Mesenchymal stem cell (in vitro differentiated cells and primary cell): ENCODE data around the gene FILIP1L.

ENCODE experiments used
- DNase-seq: peaks from one replicate; pipeline ENCODE4 v3.0.0-alpha.2; 2013
- H2AFZ ChIP-seq: one replicate; pipeline ENCODE4 v1.6.1; 2013; ENCODE audit warnings: low read depth, mild to moderate bottlenecking, control low read depth, inconsistent platforms, low read length, moderate library complexity
- H2AK5ac ChIP-seq: 2 replicates; pipeline ENCODE4 v1.6.1; 2013; ENCODE audit warnings: low read length, moderate library complexity, mild to moderate bottlenecking, inconsistent platforms; ENCODE audit not compliant: severe bottlenecking
- H2BK120ac ChIP-seq: one replicate; pipeline ENCODE4 v1.6.1; 2013; ENCODE audit warnings: low read depth, mild to moderate bottlenecking, inconsistent platforms, low read length, moderate library complexity
- H2BK12ac ChIP-seq, 2 experiments: one replicate each; pipeline ENCODE4 v1.6.1; 2013; ENCODE audit warnings: inconsistent platforms in 2 of 2, low read length in 2 of 2, mild to moderate bottlenecking in 2 of 2, moderate library complexity in 2 of 2, control low read depth in 1 of 2
- H2BK15ac ChIP-seq: one replicate; pipeline ENCODE4 v1.6.1; 2013; ENCODE audit warnings: mild to moderate bottlenecking, low read depth, inconsistent platforms; ENCODE audit not compliant: poor library complexity, severe bottlenecking
- H2BK5ac ChIP-seq: 2 replicates; pipeline ENCODE4 v1.6.1; 2013; ENCODE audit warnings: low read depth, mild to moderate bottlenecking, low read length, control low read depth, inconsistent platforms; ENCODE audit not compliant: poor library complexity, severe bottlenecking
- H3K14ac ChIP-seq, 2 experiments: one replicate each; pipeline ENCODE4 v1.6.1; 2013; ENCODE audit warnings: inconsistent platforms in 2 of 2, low read length in 2 of 2, control low read depth in 1 of 2, mild to moderate bottlenecking in 1 of 2, moderate library complexity in 1 of 2
- H3K18ac ChIP-seq, 2 experiments: one replicate each; pipeline ENCODE4 v1.6.1; 2013; ENCODE audit warnings: inconsistent platforms in 2 of 2, low read length in 2 of 2, control low read depth in 1 of 2, low read depth in 1 of 2, mild to moderate bottlenecking in 1 of 2
- H3K23ac ChIP-seq, 2 experiments: one replicate each; pipeline ENCODE4 v1.6.1; 2013; ENCODE audit warnings: inconsistent platforms in 2 of 2, low read length in 2 of 2, mild to moderate bottlenecking in 2 of 2, moderate library complexity in 2 of 2, control low read depth in 1 of 2
- H3K27ac ChIP-seq: 2 replicates; pipeline ENCODE4 v1.5.1; 2013; ENCODE audit warnings: mild to moderate bottlenecking, moderate library complexity, low read length, control low read depth, inconsistent platforms; ENCODE audit not compliant: poor library complexity, severe bottlenecking
- H3K27me3 ChIP-seq, 2 experiments: 2 replicates each; pipeline versions ENCODE4 v1.6.1 to v1.7.0; 2013; ENCODE audit warnings: low read length in 2 of 2, mild to moderate bottlenecking in 2 of 2, moderate library complexity in 2 of 2, control low read depth in 1 of 2, inconsistent platforms in 1 of 2; ENCODE audit not compliant: control insufficient read depth in 1 of 2, insufficient read depth in 1 of 2
- H3K36me3 ChIP-seq, 2 experiments: 2 replicates each; pipeline versions ENCODE4 v1.6.1 to v1.7.0; 2013; ENCODE audit warnings: low read length in 2 of 2, control low read depth in 1 of 2, inconsistent platforms in 1 of 2, low read depth in 1 of 2, mild to moderate bottlenecking in 1 of 2; ENCODE audit not compliant: insufficient read depth in 2 of 2, control insufficient read depth in 1 of 2
- H3K4ac ChIP-seq, 2 experiments: one replicate each; pipeline ENCODE4 v1.6.1; 2013; ENCODE audit warnings: inconsistent platforms in 2 of 2, low read length in 2 of 2, mild to moderate bottlenecking in 2 of 2, moderate library complexity in 2 of 2, control low read depth in 1 of 2, low read depth in 1 of 2
- H3K4me1 ChIP-seq: 2 replicates; pipeline ENCODE4 v1.6.1; 2013; ENCODE audit warnings: low read depth, low read length, control low read depth; ENCODE audit not compliant: control insufficient read depth, insufficient read depth
- H3K4me2 ChIP-seq: 2 replicates; pipeline ENCODE4 v1.6.1; 2013; ENCODE audit warnings: low read length, mild to moderate bottlenecking, inconsistent platforms; ENCODE audit not compliant: poor library complexity, severe bottlenecking
- H3K4me3 ChIP-seq, 2 experiments: 2 replicates each; pipeline versions ENCODE4 v1.5.1 to v1.7.0; 2013; ENCODE audit warnings: low read length in 2 of 2, mild to moderate bottlenecking in 2 of 2, control low read depth in 1 of 2, low read depth in 1 of 2; ENCODE audit not compliant: insufficient read depth in 1 of 2
- H3K79me1 ChIP-seq: replicated peaks from 2 replicates; pipeline ENCODE4 v1.6.1; 2013; ENCODE audit warnings: mild to moderate bottlenecking, control low read depth, low read length, inconsistent platforms; ENCODE audit not compliant: poor library complexity, severe bottlenecking
- H3K9ac ChIP-seq: 2 replicates; pipeline ENCODE4 v1.7.0; 2013; ENCODE audit warnings: mild to moderate bottlenecking, low read length, moderate library complexity
- H3K9me3 ChIP-seq: 2 replicates; pipeline ENCODE4 v1.7.0; 2013; ENCODE audit warnings: mild to moderate bottlenecking, low read length; ENCODE audit not compliant: control insufficient read depth
- H4K8ac ChIP-seq: one replicate; pipeline ENCODE4 v1.6.1; 2013; ENCODE audit warnings: inconsistent platforms, mild to moderate bottlenecking, low read length, moderate library complexity
- H4K91ac ChIP-seq: one replicate; pipeline ENCODE4 v1.6.1; 2013; ENCODE audit warnings: mild to moderate bottlenecking, low read length, inconsistent platforms
- WGBS: methylation state at CpG from one replicate; pipeline ENCODE4 v1.1.7; 2013; ENCODE audit warnings: mixed read lengths; 5-methylcytosine and 5-hydroxymethylcytosine counted together

FILIP1L gene

GRCh38 chr3:100089812-100090668 is 24.3 kb downstream of the FILIP1L start:
- Histone ChIP-seq H3K36me3 (no peaks in the 10 kb centered on the region), H2AK5ac (peak overlapping the region; percentile 44), H2BK12ac (peak overlapping the region; percentile 59 to 82), H3K18ac (peak overlapping the region; percentile 49 to 92), H3K79me1 (peaks cover 2% of the 10 kb centered on the region), H2BK15ac (no peak overlapping the region), H3K4me1 (peaks cover 3% of the 10 kb centered on the region), H3K27me3 (no peaks in the 10 kb centered on the region), H3K4me3 (peak overlapping the region in 1 of 2 experiments; percentile 60), H3K9me3 (no peaks in the 10 kb centered on the region), H4K91ac (no peak overlapping the region), H3K27ac (no peak overlapping the region), H3K9ac (peak overlapping the region; percentile 78), H4K8ac (peak overlapping the region; percentile 85), H3K4me2 (no peak overlapping the region), H3K23ac (no peak overlapping the region), H2BK120ac (peak overlapping the region; percentile 15), H2BK5ac (no peak overlapping the region), H2AFZ (peak overlapping the region; percentile 76), H3K4ac (peak overlapping the region in 1 of 2 experiments; percentile 58), H3K14ac (no peak overlapping the region)
- WGBS, result 14% methylated on average over 6 of the region's 7 CpGs
- DNase-seq, result peak; percentile 86

- Histone ChIP-seq H3K14ac (no peak overlapping the region), H2BK15ac (no peak overlapping the region), H3K4ac (no peak overlapping the region), H3K79me1 (peaks cover 2% of the 10 kb centered on the region), H2AFZ (no peak overlapping the region), H3K4me2 (no peak overlapping the region), H3K27ac (no peak overlapping the region), H3K4me3 (no peak overlapping the region), H2BK120ac (no peak overlapping the region), H2AK5ac (no peak overlapping the region), H3K18ac (no peak overlapping the region), H3K4me1 (peaks cover 3% of the 10 kb centered on the region), H3K36me3 (no peaks in the 10 kb centered on the region), H2BK12ac (no peak overlapping the region), H3K23ac (no peak overlapping the region), H3K27me3 (no peaks in the 10 kb centered on the region), H4K8ac (no peak overlapping the region), H3K9me3 (no peaks in the 10 kb centered on the region), H3K9ac (no peak overlapping the region), H4K91ac (no peak overlapping the region), H2BK5ac (no peak overlapping the region)
- 100% methylated on average over 1 of the region's 2 CpGs for WGBS
- DNase-seq, result peak; percentile 80
Observed at GRCh38 chr3:100088735-100089368, 25.4 kb downstream of the FILIP1L start.

GRCh38 chr3:100087198-100087597 is 27.1 kb downstream of the FILIP1L start:
- H3K14ac ChIP-seq, result no peak overlapping the region
- peaks cover 3% of the 10 kb centered on the region for H3K4me1 ChIP-seq
- no peak overlapping the region for H3K4me2 ChIP-seq
- no peaks in the 10 kb centered on the region for H3K36me3 ChIP-seq
- no peak overlapping the region for H2AFZ ChIP-seq
- no peak overlapping the region for H3K4ac ChIP-seq
- no peak overlapping the region for H3K23ac ChIP-seq
- H3K27me3 ChIP-seq, result no peaks in the 10 kb centered on the region
- peaks cover 4% of the 10 kb centered on the region for H3K79me1 ChIP-seq
- H2AK5ac ChIP-seq, result no peak overlapping the region
- no peak overlapping the region for H4K8ac ChIP-seq
- peak overlapping the region; percentile 5 for H3K27ac ChIP-seq
- H2BK120ac ChIP-seq, result no peak overlapping the region
- H3K9ac ChIP-seq, result peak overlapping the region; percentile 81
- H2BK5ac ChIP-seq, result no peak overlapping the region
- no peak overlapping the region for H2BK15ac ChIP-seq
- H3K9me3 ChIP-seq, result no peaks in the 10 kb centered on the region
- H3K4me3 ChIP-seq, result no peak overlapping the region
- DNase-seq, result peak; percentile 80
- H3K18ac ChIP-seq, result no peak overlapping the region
- no peak overlapping the region for H2BK12ac ChIP-seq
- H4K91ac ChIP-seq, result no peak overlapping the region

GRCh38 chr3:100086401-100086800 is 27.9 kb downstream of the FILIP1L start:
- Histone ChIP-seq H4K91ac (no peak overlapping the region), H3K4me1 (peaks cover 3% of the 10 kb centered on the region), H4K8ac (no peak overlapping the region), H2BK5ac (no peak overlapping the region), H3K4me3 (no peak overlapping the region), H3K79me1 (peaks cover 4% of the 10 kb centered on the region), H3K27me3 (no peaks in the 10 kb centered on the region), H3K14ac (no peak overlapping the region), H2BK15ac (no peak overlapping the region), H2BK120ac (no peak overlapping the region), H2BK12ac (no peak overlapping the region), H3K9ac (peak overlapping the region; percentile 81), H2AK5ac (no peak overlapping the region), H3K36me3 (no peaks in the 10 kb centered on the region), H3K23ac (no peak overlapping the region), H3K4ac (no peak overlapping the region), H3K27ac (no peak overlapping the region), H2AFZ (no peak overlapping the region), H3K4me2 (no peak overlapping the region), H3K18ac (no peak overlapping the region), H3K9me3 (no peaks in the 10 kb centered on the region)
- no peak for DNase-seq
- no CpG with 5 or more reads among the region's 1 CpG for WGBS
